Ishikawa (cell line): ENCODE data around the gene SRBD1.

Experiments used
- CEBPB ChIP-seq: IDR thresholded peaks from 2 replicates; pipeline ENCODE4 v1.6.1; 2012
- CREB1 ChIP-seq: IDR thresholded peaks from 2 replicates; pipeline ENCODE4 v1.6.1; 2012; ENCODE audit warnings: low read depth
- EGR1 ChIP-seq: IDR thresholded peaks from 2 replicates; pipeline ENCODE4 v1.6.1; 2012
- EP300 ChIP-seq: IDR thresholded peaks from 2 replicates; pipeline ENCODE4 v1.6.1; 2012; ENCODE audit warnings: borderline replicate concordance
- FOXM1 ChIP-seq: IDR thresholded peaks from 2 replicates; pipeline ENCODE4 v1.6.1; 2012; ENCODE audit warnings: low read depth, borderline replicate concordance
- MAX ChIP-seq: IDR thresholded peaks from 2 replicates; pipeline ENCODE4 v1.6.1; 2012
- NFIC ChIP-seq: IDR thresholded peaks from 2 replicates; pipeline ENCODE4 v1.6.1; 2012
- RAD21 ChIP-seq: IDR thresholded peaks from 2 replicates; pipeline ENCODE4 v1.6.1; 2012; ENCODE audit warnings: low read depth
- REST ChIP-seq: IDR thresholded peaks from 2 replicates; pipeline ENCODE4 v1.6.1; 2012; ENCODE audit warnings: low read depth, mild to moderate bottlenecking
- TAF1 ChIP-seq: IDR thresholded peaks from 2 replicates; pipeline ENCODE4 v1.6.1; 2012; ENCODE audit warnings: low read depth, mild to moderate bottlenecking
- TCF12 ChIP-seq: IDR thresholded peaks from 2 replicates; pipeline ENCODE4 v1.6.1; 2012; ENCODE audit warnings: low read depth
- TEAD4 ChIP-seq: IDR thresholded peaks from 2 replicates; pipeline ENCODE4 v1.6.1; 2012
- USF1 ChIP-seq: IDR thresholded peaks from 2 replicates; pipeline ENCODE4 v1.6.1; 2012
- YY1 ChIP-seq: IDR thresholded peaks from 2 replicates; pipeline ENCODE4 v1.6.1; 2012; ENCODE audit warnings: low read depth
- ZBTB7A ChIP-seq: IDR thresholded peaks from 2 replicates; pipeline ENCODE4 v1.6.1; 2012; ENCODE audit warnings: low read depth

The SRBD1 gene

GRCh38 chr2:45470531-45470930 lies 140.5 kb downstream of the SRBD1 start:
- TF ChIP-seq RAD21 (no peak), TAF1 (no peak), FOXM1 (no peak), USF1 (no peak), EGR1 (no peak), CEBPB (no peak), NFIC (no peak)

GRCh38 chr2:45469314-45470099 lies 141.6 kb downstream of the SRBD1 start:
- TF ChIP-seq EP300, result no peak
- TF ChIP-seq FOXM1, result no peak
- no peak for TF ChIP-seq CEBPB
- no peak for TF ChIP-seq RAD21
- no peak for TF ChIP-seq TEAD4
- TF ChIP-seq USF1, result no peak
- no peak for TF ChIP-seq YY1
- no peak for TF ChIP-seq TAF1
- no peak for TF ChIP-seq ZBTB7A
- no peak for TF ChIP-seq EGR1
- TF ChIP-seq MAX, result no peak
- TF ChIP-seq REST, result no peak
- no peak for TF ChIP-seq TCF12

- TF ChIP-seq FOXM1, result no peak
- no peak for TF ChIP-seq NFIC
- TF ChIP-seq EGR1, result no peak
- no peak for TF ChIP-seq YY1
- TF ChIP-seq CEBPB, result no peak
- TF ChIP-seq TAF1, result no peak
- TF ChIP-seq RAD21, result no peak
- no peak for TF ChIP-seq REST
- TF ChIP-seq MAX, result no peak
- TF ChIP-seq EP300, result no peak
- no peak for TF ChIP-seq TEAD4
- no peak for TF ChIP-seq TCF12
- no peak for TF ChIP-seq USF1
- TF ChIP-seq CREB1, result no peak
Measured at GRCh38 chr2:45468279-45468678, 142.8 kb downstream of the SRBD1 start.

GRCh38 chr2:45466053-45466452 lies 145.0 kb downstream of the SRBD1 start:
- no peak for TF ChIP-seq CEBPB
- TF ChIP-seq NFIC, result no peak
- TF ChIP-seq FOXM1, result no peak
- no peak for TF ChIP-seq TCF12
- no peak for TF ChIP-seq CREB1
- TF ChIP-seq YY1, result no peak
- no peak for TF ChIP-seq RAD21
- no peak for TF ChIP-seq EP300
- TF ChIP-seq ZBTB7A, result no peak
- TF ChIP-seq USF1, result no peak
- TF ChIP-seq MAX, result no peak
- no peak for TF ChIP-seq EGR1
- no peak for TF ChIP-seq REST
- no peak for TF ChIP-seq TAF1
- no peak for TF ChIP-seq TEAD4
